ACC112 (cell line): ENCODE measurements around the gene PITPNB.

ENCODE experiments used
- H2AFZ ChIP-seq: fragments of 200-600 bp; sonication (generic); one replicate; pipeline ENCODE4 v1.6.0; 2017; ENCODE audit warnings: antibody characterized with exemption, low read length; ENCODE audit not compliant: unreplicated experiment
- H3K27ac ChIP-seq: fragments of 200-600 bp; sonication (generic); 2 replicates; pipeline ENCODE4 v1.5.1; 2014; ENCODE audit warnings: low read depth, mild to moderate bottlenecking, antibody characterized with exemption, low read length, moderate library complexity
- H3K27me3 ChIP-seq: fragments of 200-600 bp; sonication (generic); 2 replicates; pipeline ENCODE4 v1.6.1; 2014; ENCODE audit warnings: mild to moderate bottlenecking, antibody characterized with exemption, low read length, moderate library complexity, mixed read lengths; ENCODE audit not compliant: insufficient read depth
- H3K36me3 ChIP-seq: fragments of 200-600 bp; sonication (generic); 2 replicates; pipeline ENCODE4 v1.6.1; 2016; ENCODE audit warnings: mild to moderate bottlenecking, antibody characterized with exemption, low read length, moderate library complexity, mixed read lengths; ENCODE audit not compliant: insufficient read depth
- H3K4me1 ChIP-seq: fragments of 200-600 bp; sonication (generic); one replicate; pipeline ENCODE4 v1.6.1; 2016; ENCODE audit warnings: low read length, mixed read lengths; ENCODE audit not compliant: insufficient read depth, unreplicated experiment, control insufficient read depth
- H3K4me3 ChIP-seq: fragments of 200-600 bp; sonication (generic); 2 replicates; pipeline ENCODE4 v1.5.1; 2014; ENCODE audit warnings: mild to moderate bottlenecking, low read depth, low read length
- H3K79me2 ChIP-seq: fragments of 200-600 bp; sonication (generic); one replicate; pipeline ENCODE4 v1.6.0; 2016; ENCODE audit warnings: low read length; ENCODE audit not compliant: control insufficient read depth, unreplicated experiment, insufficient read depth

PITPNB gene

DNA sequence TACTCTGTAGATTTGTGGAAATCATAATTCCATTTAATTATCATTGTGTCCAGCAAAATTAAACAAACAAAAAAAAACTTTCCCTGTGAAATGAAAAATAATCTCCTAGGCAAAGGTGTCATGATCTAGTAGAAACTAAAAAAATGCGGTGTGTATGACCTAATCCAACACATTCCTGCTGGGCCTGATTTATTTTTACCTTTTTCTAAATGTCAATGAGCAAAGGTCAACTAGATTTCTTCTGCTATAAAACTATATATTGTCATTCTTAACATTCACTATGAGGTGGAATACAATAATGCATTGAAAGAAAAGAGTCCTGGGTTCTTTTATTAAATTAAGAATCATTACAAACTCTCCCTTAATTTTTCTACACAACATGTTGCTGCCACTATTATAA, 60.4 kb downstream of the PITPNB start:
- H3K36me3 ChIP-seq: no peaks in the 10 kb centered on the region; the same call in 1 of the 2 replicates
- H3K27ac ChIP-seq: no peak overlapping the region
- peaks cover 12% of the 10 kb centered on the region for H3K4me1 ChIP-seq
- H3K79me2 ChIP-seq: peaks cover 6% of the 10 kb centered on the region
- no peak overlapping the region for H3K4me3 ChIP-seq
- no peaks in the 10 kb centered on the region for H3K27me3 ChIP-seq
- no peak overlapping the region for H2AFZ ChIP-seq

DNA sequence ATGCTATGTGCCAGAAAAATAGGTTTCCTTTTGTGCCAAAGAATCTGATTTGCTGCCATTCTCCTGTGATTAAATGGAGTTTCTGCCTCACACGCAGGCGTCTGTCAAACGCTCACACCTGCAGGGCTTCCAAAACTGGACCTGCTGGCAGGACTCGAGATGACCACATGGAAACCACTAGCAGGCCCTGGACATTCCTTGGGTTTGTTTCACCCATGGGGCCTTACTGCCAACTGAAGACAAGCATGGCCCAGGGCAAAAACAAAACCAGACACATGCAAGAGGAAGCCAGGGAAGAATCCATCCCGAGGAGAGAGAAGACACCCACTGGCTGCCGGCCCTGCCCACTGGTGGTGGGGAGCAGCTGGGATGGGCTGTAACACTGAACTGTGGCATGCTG, 61.6 kb downstream of the PITPNB start:
- peaks cover 6% of the 10 kb centered on the region; the same call in 1 of the 2 replicates for H3K36me3 ChIP-seq
- H3K27ac ChIP-seq: no peak overlapping the region
- H3K4me3 ChIP-seq: no peak overlapping the region
- H3K79me2 ChIP-seq: peaks cover 2% of the 10 kb centered on the region
- H3K27me3 ChIP-seq: no peaks in the 10 kb centered on the region
- peaks cover 16% of the 10 kb centered on the region for H3K4me1 ChIP-seq
- no peak overlapping the region for H2AFZ ChIP-seq

DNA sequence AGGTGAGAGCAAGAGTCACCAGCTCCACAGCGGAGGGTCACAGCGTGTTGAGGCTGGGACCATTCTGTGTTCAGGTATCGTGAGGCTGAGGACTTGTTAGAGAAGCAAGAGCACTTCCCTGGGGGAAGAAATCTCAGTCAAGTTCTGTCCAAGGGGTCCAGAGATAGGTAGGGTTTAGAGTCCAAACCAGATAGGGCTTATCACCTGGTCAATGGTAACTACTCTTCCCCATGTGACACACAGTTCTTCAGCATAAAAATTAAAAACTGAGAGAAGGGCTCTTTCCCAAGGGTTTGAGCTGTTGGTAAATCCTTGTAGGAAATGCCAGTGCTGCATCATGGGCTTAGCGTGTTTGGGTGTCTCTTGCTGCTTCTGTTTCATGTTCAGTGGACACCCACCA, 62.7 kb downstream of the PITPNB start:
- no peak overlapping the region for H2AFZ ChIP-seq
- H3K4me3 ChIP-seq: no peak overlapping the region
- H3K27me3 ChIP-seq: no peaks in the 10 kb centered on the region
- peaks cover 16% of the 10 kb centered on the region for H3K4me1 ChIP-seq
- H3K79me2 ChIP-seq: peaks cover 2% of the 10 kb centered on the region
- no peak overlapping the region for H3K27ac ChIP-seq
- peaks cover 6% of the 10 kb centered on the region; the same call in 1 of the 2 replicates for H3K36me3 ChIP-seq

DNA sequence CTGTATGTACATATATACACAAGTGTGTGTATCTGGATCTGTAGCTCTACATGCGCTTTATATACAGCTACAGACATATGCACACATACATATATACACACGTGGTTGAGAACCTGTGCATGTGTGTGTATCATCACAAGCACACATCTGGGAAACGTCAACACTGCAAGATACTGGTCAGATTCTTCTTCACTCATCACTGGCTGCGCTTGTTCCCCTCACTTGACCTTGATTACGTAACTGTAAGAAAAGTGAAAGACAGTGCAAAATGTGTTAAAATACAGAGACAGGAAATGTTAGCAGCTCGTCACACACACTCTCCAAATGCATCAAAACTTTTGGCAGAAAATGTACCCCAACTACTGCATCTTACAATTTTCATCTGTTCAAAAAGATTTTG, 65.6 kb downstream of the PITPNB start:
- H3K4me1 ChIP-seq: peaks cover 8% of the 10 kb centered on the region
- no peaks in the 10 kb centered on the region for H3K27me3 ChIP-seq
- peaks cover 2% of the 10 kb centered on the region for H3K79me2 ChIP-seq
- H3K36me3 ChIP-seq: peaks cover 6% of the 10 kb centered on the region
- no peak overlapping the region for H2AFZ ChIP-seq
- H3K4me3 ChIP-seq: no peak overlapping the region
- H3K27ac ChIP-seq: no peak overlapping the region

DNA sequence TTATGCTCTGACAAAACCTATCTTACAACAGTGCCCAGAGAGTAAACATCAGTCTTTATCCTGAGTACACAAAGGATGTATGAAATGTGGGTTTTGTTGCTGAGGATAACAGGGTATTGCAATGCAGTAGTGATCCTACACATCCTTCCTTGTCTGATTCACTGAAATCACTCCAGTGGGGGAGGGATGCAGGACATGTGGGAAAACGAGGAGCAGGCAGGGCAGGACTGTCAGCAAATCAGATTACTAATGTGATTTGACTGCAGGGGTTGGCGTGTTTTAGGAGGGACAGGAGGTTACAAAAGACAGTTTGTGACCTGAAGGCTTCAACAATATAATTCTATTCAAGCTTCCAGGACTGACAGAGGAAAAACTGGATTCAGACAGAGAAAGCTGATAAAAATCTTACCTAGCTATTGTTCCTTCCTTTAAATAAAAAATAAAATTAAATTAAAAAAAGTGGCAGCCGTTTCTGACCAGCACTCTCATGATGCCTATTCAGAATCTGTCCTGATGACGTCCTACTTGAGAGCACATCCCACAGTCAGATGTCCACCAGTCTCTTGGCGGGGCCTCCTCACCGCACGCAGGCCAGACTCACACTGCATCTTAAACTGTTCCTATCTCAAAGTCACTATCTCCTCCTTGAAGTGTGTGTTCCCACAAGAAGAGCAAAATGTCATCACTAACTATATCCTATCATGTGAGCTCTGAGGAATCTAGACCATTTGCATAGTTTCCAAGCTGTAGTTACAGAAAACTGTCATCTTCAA, 66.9 kb downstream of the PITPNB start:
- Histone ChIP-seq H2AFZ (no peak overlapping the region), H3K4me1 (peaks cover 8% of the 10 kb centered on the region), H3K4me3 (no peak overlapping the region), H3K27me3 (no peaks in the 10 kb centered on the region), H3K79me2 (peaks cover 2% of the 10 kb centered on the region), H3K27ac (no peak overlapping the region), H3K36me3 (peaks cover 6% of the 10 kb centered on the region)

DNA sequence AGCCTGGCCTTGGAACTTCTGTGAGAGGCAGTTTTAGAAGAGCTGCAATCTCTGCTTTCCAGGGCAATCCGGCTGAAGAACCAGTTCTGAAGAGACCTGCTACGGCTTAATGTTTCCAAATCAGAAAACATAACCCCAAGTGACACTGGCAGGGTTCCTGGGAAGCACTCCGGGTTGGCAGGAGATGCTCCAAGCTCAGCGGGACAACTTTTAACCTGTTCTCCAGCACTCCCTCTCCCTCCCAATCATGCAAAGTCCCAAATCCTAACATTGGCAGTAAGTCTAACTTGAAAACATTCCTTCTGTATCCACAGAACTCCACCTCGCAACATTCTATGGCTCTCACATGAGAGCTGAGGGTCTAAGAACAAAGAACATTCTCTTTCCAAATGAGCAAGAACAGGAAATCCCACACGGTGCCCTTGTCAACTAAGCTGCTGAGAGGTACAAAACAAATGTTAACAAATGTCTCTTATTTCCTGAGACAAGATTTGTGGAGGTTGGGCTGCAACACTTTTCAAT, 69.0 kb downstream of the PITPNB start:
- H3K79me2 ChIP-seq: peaks cover 2% of the 10 kb centered on the region
- H3K4me1 ChIP-seq: peaks cover 8% of the 10 kb centered on the region
- H3K27me3 ChIP-seq: no peaks in the 10 kb centered on the region
- H3K27ac ChIP-seq: no peak overlapping the region
- H2AFZ ChIP-seq: no peak overlapping the region
- H3K4me3 ChIP-seq: no peak overlapping the region
- peaks cover 6% of the 10 kb centered on the region for H3K36me3 ChIP-seq

DNA sequence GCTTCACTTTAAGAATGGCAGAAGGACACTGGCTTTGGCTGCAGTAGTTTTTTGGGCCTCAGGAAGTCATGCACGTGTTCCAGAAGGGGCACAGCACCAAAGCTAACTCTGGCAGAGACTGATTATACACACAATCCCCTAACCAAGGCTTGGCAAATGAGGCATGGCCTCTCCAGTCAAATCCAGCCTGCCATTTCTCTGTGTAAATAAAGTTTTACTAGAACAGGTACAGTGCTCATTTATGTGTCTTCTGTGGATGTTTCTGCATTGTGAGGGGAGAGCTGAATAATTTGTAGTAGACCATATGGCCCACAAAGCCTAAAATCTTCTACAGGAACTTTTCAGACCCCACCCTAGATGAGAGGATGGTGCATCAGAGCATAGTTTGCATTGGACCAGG, 71.1 kb downstream of the PITPNB start:
- no peaks in the 10 kb centered on the region for H3K79me2 ChIP-seq
- H2AFZ ChIP-seq: no peak overlapping the region
- H3K27ac ChIP-seq: no peak overlapping the region
- no peaks in the 10 kb centered on the region for H3K4me1 ChIP-seq
- peaks cover under 1% of the 10 kb centered on the region for H3K36me3 ChIP-seq
- H3K4me3 ChIP-seq: no peak overlapping the region
- no peaks in the 10 kb centered on the region for H3K27me3 ChIP-seq

DNA sequence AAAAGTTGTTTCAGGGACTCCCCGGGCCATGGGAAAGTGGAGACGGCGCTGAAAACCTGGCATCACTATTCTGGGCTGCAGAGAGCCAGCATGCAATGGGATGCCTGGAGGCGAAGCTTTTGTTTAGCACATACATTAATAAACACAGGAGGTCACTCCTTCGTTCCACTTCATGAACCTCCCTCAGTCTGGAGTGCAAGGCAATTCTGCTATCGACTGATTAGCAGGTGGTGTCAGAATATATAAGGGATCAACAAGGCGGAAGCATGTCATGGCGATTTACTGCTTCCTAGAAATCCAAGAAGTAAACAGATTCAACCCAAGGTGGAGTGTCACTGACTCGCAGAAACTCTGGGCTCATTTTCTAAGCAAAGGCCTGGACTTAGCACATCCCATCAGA, 72.1 kb downstream of the PITPNB start:
- Histone ChIP-seq H3K27me3 (no peaks in the 10 kb centered on the region), H3K4me3 (no peak overlapping the region), H3K4me1 (no peaks in the 10 kb centered on the region), H3K36me3 (no peaks in the 10 kb centered on the region; the same call in 1 of the 2 replicates), H3K27ac (no peak overlapping the region), H2AFZ (no peak overlapping the region), H3K79me2 (no peaks in the 10 kb centered on the region)

DNA sequence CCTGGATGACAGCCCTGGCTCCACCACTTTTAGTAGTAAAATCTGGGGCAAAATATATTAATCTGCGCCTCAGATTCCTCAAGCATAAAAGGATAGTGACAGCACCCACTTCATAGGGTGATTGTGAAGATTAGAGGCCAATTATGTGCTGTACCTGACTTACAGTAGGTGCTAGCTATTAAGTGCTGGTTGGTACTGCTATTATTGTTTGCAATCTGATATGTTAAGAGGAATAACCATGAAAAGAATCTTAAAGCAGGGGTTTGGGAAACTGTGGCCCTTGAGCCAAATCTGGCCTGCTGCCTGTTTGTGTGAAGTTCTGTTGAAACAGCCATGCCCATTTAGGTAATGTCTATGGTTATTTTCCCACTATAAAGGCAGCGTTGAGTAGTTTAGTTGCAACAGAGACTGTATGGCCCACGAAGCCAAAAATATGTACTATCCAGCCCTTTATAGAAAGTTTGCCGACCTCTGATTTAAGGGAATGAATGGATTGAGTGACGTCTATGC, 72.8 kb downstream of the PITPNB start:
- no peaks in the 10 kb centered on the region; the same call in 1 of the 2 replicates for H3K36me3 ChIP-seq
- H2AFZ ChIP-seq: no peak overlapping the region
- H3K27ac ChIP-seq: no peak overlapping the region
- H3K79me2 ChIP-seq: no peaks in the 10 kb centered on the region
- H3K4me3 ChIP-seq: no peak overlapping the region
- H3K4me1 ChIP-seq: no peaks in the 10 kb centered on the region
- no peaks in the 10 kb centered on the region for H3K27me3 ChIP-seq

DNA sequence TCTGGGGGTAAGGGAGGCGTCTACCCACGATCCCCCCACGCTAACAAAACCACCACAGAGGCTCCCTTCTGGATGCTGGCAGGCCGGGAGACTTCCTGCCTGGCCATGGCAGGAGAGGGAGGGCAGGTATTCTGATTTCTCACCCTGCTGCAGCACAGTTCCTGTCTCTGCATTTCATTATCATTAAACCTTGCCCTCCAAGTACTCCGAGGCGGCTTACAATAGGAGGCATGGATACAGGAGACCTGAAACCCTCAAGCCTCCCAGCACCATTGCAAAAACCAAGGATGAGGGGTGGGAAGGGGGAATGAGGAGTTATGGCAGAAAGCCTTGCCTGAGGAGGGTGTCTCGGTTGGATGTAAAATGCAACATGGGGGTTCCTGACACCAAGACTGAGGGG, 73.4 kb downstream of the PITPNB start:
- H2AFZ ChIP-seq: no peak overlapping the region
- no peaks in the 10 kb centered on the region for H3K27me3 ChIP-seq
- no peaks in the 10 kb centered on the region for H3K79me2 ChIP-seq
- no peaks in the 10 kb centered on the region for H3K36me3 ChIP-seq
- no peaks in the 10 kb centered on the region for H3K4me1 ChIP-seq
- H3K4me3 ChIP-seq: no peak overlapping the region
- no peak overlapping the region for H3K27ac ChIP-seq
